KBM-7 (cell line): Measurements from ENCODE around the gene NKRF.

Source experiments
- DNase-seq: peaks from one replicate; pipeline ENCODE4 v3.0.0-alpha.2; 2015
- in situ Hi-C: fragments of 300-500 bp; cut with MboI; formaldehyde crosslinking; loops from 2 replicates; pipeline ENCODE4 v1.14.3; 2020; ENCODE audit warnings: low sequenced_read_pairs, low pct_unique_long_range_greater_than_20kb, mixed read lengths

Gene NKRF

DNA sequence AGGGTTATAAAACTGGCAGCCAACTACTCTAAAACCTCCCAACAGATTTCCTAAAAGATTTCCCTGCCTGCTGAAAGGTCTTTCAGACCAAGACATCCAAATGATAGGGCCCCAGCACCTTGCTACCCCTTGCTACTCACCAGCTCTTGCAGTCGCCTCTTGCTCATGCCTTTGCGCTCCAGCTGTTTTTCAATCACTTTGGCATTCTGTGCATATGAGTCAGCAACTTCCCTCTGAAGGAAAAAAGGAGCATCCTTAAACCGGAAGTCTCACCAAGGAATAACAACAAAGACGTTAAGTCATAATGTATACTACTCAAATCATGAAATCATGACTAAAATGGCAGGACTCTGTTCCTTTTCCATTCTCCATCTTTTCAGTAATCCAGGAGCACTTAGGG lies 65.0 kb downstream of the NKRF start:
- in situ Hi-C loops = no loop called here
- no peak for DNase-seq

DNA sequence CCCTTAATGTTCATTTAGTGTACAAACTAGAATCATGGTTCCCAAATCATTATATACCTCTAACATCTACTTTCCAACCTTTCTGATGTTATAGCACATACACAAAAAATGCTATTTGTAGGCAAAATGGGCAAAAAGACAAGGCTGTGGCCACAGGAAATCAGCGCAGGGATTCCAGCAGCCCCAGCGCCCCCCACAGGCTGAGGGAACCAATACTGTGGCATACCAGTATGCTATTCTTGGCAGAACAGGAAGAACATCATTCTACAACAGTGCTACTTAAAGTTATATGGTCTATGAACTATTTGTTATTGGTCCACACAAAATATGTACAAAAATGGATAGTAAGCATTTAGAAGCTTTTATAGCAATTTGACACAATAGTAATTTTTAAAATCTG lies 66.4 kb downstream of the NKRF start:
- in situ Hi-C loops = no loop called here
- no peak for DNase-seq
